Spinal cord (tissue), 10 donors: ENCODE measurements around the gene FRMD4A. TPM values are rescaled to one million over a fixed set of nuclear protein-coding genes. Genes with fewer than 3 reads are reported as not detected.

Experiments used
- DNase-seq, 6 donors: peaks; one replicate each; pipeline versions ENCODE4 v3.0.0 to v3.0.0-alpha.2; 2013 to 2015; ENCODE audit warnings: low spot score in 6 of 6, low read depth in 4 of 6
- H3K27ac ChIP-seq: one replicate; pipeline ENCODE4 v1.5.1; 2013; ENCODE audit warnings: low read depth, low read length, control low read depth
- H3K27me3 ChIP-seq: one replicate; pipeline ENCODE4 v1.6.1; 2013; ENCODE audit warnings: low read length; ENCODE audit not compliant: control insufficient read depth, insufficient read depth
- H3K36me3 ChIP-seq: one replicate; pipeline ENCODE4 v1.6.1; 2013; ENCODE audit warnings: low read length; ENCODE audit not compliant: control insufficient read depth, insufficient read depth
- H3K4me1 ChIP-seq: one replicate; pipeline ENCODE4 v1.6.1; 2013; ENCODE audit warnings: low read length; ENCODE audit not compliant: control insufficient read depth, insufficient read depth
- H3K4me3 ChIP-seq: one replicate; pipeline ENCODE4 v1.5.1; 2013; ENCODE audit warnings: low read depth, low read length, control low read depth
- H3K9me3 ChIP-seq: one replicate; pipeline ENCODE4 v1.6.1; 2013; ENCODE audit warnings: low read length; ENCODE audit not compliant: control insufficient read depth, insufficient read depth
- WGBS: methylation state at CpG from one replicate; pipeline ENCODE4 v1.1.5; 2013; ENCODE audit warnings: missing lambda C conversion rate; ENCODE audit not compliant: insufficient coverage; 5-methylcytosine and 5-hydroxymethylcytosine counted together
- polyA plus RNA-seq, 2 donors: library from polyadenylated mRNA; unstranded; fragments of 120-200 nt; gene quantifications; one replicate each; pipeline ENCODE4 v1.2.1, GENCODE V29; 2013; ENCODE audit not compliant: insufficient read length in 2 of 2
- small RNA-seq: library from RNA; depleted of rRNA; stranded (forward); fragments of <200 nt; gene quantifications from one replicate; pipeline ENCODE3, GENCODE V24; 2014; ENCODE audit warnings: low replicate concordance
- total RNA-seq, 2 donors: library from RNA; depleted of rRNA in 1 of 2; stranded (reverse); fragments of 120-200 nt in 1 of 2; fragments of >200 nt in 1 of 2; gene quantifications; one replicate each; pipeline versions ENCODE4 v1.2.3 to v1.2.4, GENCODE V29; 2013 to 2014
- donor health status: healthy.

The FRMD4A gene
- total and polyA plus RNA-seq, 4 donors: 75.4 to 97.8 (median 91.8) TPM

DNA sequence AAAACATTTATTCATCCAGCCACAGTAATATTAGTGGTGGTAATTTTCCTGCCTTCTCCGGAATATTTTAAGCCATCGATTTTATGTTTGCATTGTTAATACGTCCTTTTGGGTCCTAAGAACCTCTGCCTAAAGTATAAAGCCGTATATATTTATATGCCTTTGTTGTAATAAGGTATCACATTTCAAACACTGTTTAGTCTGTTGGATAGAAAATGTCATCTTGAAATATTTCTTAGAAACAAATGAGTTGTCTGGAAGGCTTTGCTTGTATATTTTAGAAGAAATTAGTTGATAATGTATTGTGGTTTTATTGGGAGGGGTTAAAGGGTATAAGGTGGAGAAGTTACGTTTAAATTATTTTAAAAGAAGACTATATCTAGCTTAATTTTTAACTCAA is 732.8 kb downstream of the FRMD4A start:
- WGBS: no CpG with 5 or more reads among the region's 5 CpGs
- Histone ChIP-seq H3K4me1 (no peaks in the 10 kb centered on the region), H3K4me3 (no peak overlapping the region), H3K36me3 (peaks cover 6% of the 10 kb centered on the region), H3K27me3 (no peaks in the 10 kb centered on the region), H3K27ac (no peak overlapping the region), H3K9me3 (no peaks in the 10 kb centered on the region)
- no peak for DNase-seq

DNA sequence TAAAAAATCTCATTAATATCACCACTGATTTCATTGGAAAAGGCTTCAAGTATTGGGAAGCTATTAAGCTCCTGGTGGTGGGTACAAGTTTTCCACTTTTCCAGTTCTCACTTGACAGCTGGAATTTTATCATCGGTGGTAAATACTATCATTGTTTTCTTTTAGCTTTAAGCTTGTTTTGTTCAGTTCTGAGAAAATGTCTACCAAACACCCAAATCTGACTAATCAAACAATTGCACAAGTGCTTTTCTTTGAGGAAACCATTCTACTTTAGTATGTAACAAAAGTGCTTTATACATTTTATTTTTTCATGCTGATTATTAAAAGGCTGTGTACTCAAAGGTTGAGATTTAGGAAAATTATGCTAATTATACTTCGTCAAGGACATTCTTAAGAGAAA is 736.1 kb downstream of the FRMD4A start:
- WGBS: no CpG with 5 or more reads among the region's 2 CpGs
- H3K27ac ChIP-seq: no peak overlapping the region

More for the DNA sequence above, 736.1 kb downstream of the FRMD4A start:
- Histone ChIP-seq H3K9me3 (no peaks in the 10 kb centered on the region), H3K4me3 (no peak overlapping the region), H3K27me3 (no peaks in the 10 kb centered on the region), H3K36me3 (peaks cover under 1% of the 10 kb centered on the region), H3K4me1 (no peaks in the 10 kb centered on the region)
- DNase-seq: no peak

Small RNA genes lying within 50 kb of the gene (small RNA-seq; reads per million reads assigned to genes)
- not detected for gene RNA5SP301
